ENCODE measurements around the gene CASK.

- TF ChIP-seq EZH2 (conservative IDR thresholded peaks at IDR 0.05; ENCODE audit: low read depth, low read length): no peak
- TF ChIP-seq ZBTB44 (CRISPR knock-in tag; IDR thresholded peaks at IDR 0.05): no peak
- TF ChIP-seq MAX (IDR thresholded peaks at IDR 0.05): no peak
- no peak for TF ChIP-seq EEA1 (CRISPR knock-in tag; IDR thresholded peaks at IDR 0.05; ENCODE audit: borderline replicate concordance)
Measured at GRCh38 chrX:41559235-41560052, 363.9 kb downstream of the CASK start.

All from HepG2 (cell line).